SK-N-SH treated with all-trans-retinoic acid at 6 μM for 48 hours (cell line): ENCODE results near the gene FCHO1.
A peak's percentile ranks its signal among the peaks of the same experiment; 100 is the strongest.

ENCODE experiments used
- ATAC-seq: fragments of 200-7000 bp; cut with Tn5 transposase; 3 replicates; pipeline ENCODE4 v1.9.1; 2020; ENCODE audit warnings: mild to moderate bottlenecking, moderate library complexity
- ARNTL ChIP-seq: fragments of 450-650 bp; formaldehyde crosslinking; IDR thresholded peaks from 2 replicates; pipeline ENCODE4 v1.5.0; 2020; ENCODE audit warnings: low read depth, mild to moderate bottlenecking, moderate library complexity, borderline replicate concordance
- BACH2 ChIP-seq: fragments of 250-450 bp; sonication (Bioruptor Pico); IDR thresholded peaks from 2 replicates; pipeline ENCODE4 v1.9.0; 2021; ENCODE audit warnings: mild to moderate bottlenecking, borderline replicate concordance
- CSDC2 ChIP-seq: fragments of 250-450 bp; sonication (Bioruptor Pico); IDR thresholded peaks from 2 replicates; pipeline ENCODE4 v1.5.0; 2020; ENCODE audit warnings: mild to moderate bottlenecking, moderate library complexity
- ESRRG ChIP-seq: fragments of 250-450 bp; sonication (Bioruptor Pico); IDR thresholded peaks from 2 replicates; pipeline ENCODE4 v1.6.1; 2021; ENCODE audit warnings: mild to moderate bottlenecking
- GLIS3 ChIP-seq: fragments of 250-450 bp; sonication (Bioruptor Pico); IDR thresholded peaks from 2 replicates; pipeline ENCODE4 v1.5.0; 2020; ENCODE audit warnings: mild to moderate bottlenecking, moderate library complexity
- ISL1 ChIP-seq: fragments of 250-450 bp; sonication (Bioruptor Pico); IDR thresholded peaks from 2 replicates; pipeline ENCODE4 v2.1.2; 2022; ENCODE audit warnings: mild to moderate bottlenecking, moderate library complexity
- OSR1 ChIP-seq: fragments of 250-450 bp; sonication (Bioruptor Pico); IDR thresholded peaks from 2 replicates; pipeline ENCODE4 v1.8.0; 2022; ENCODE audit warnings: moderate library complexity, mild to moderate bottlenecking, inconsistent platforms
- PPARA ChIP-seq: fragments of 250-450 bp; sonication (Bioruptor Pico); IDR thresholded peaks from 2 replicates; pipeline ENCODE4 v1.5.0; 2020; ENCODE audit warnings: mild to moderate bottlenecking, borderline replicate concordance
- RARB ChIP-seq: fragments of 250-450 bp; sonication (Bioruptor Pico); IDR thresholded peaks from 2 replicates; pipeline ENCODE4 v1.8.0; 2021; ENCODE audit warnings: mild to moderate bottlenecking, moderate library complexity
- SNAI2 ChIP-seq: fragments of 250-450 bp; sonication (Bioruptor Pico); IDR thresholded peaks from 2 replicates; pipeline ENCODE4 v1.5.0; 2020; ENCODE audit warnings: mild to moderate bottlenecking, moderate library complexity
- TCF4 ChIP-seq: fragments of 250-450 bp; sonication (Bioruptor Pico); IDR thresholded peaks from 2 replicates; pipeline ENCODE4 v1.8.0; 2021; ENCODE audit warnings: mild to moderate bottlenecking, moderate library complexity, borderline replicate concordance
- TOX ChIP-seq: fragments of 250-450 bp; sonication (Bioruptor Pico); IDR thresholded peaks from 2 replicates; pipeline ENCODE4 v1.8.0; 2021; ENCODE audit warnings: mild to moderate bottlenecking, moderate library complexity, borderline replicate concordance
- ZC3H10 ChIP-seq: fragments of 250-450 bp; sonication (Bioruptor Pico); IDR thresholded peaks from 2 replicates; pipeline ENCODE4 v1.5.1; 2021; ENCODE audit warnings: mild to moderate bottlenecking, moderate library complexity
- ZFP3 ChIP-seq: fragments of 250-450 bp; sonication (Bioruptor Pico); IDR thresholded peaks from 2 replicates; pipeline ENCODE4 v1.5.0; 2020; ENCODE audit warnings: mild to moderate bottlenecking, moderate library complexity
- ZFP30 ChIP-seq: fragments of 450-650 bp; formaldehyde crosslinking; IDR thresholded peaks from 2 replicates; pipeline ENCODE4 v1.5.0; 2022; ENCODE audit warnings: mild to moderate bottlenecking, moderate library complexity
- ZNF565 ChIP-seq: fragments of 450-650 bp; formaldehyde crosslinking; conservative IDR thresholded peaks from 2 replicates; pipeline ENCODE4 v1.5.0; 2020; ENCODE audit warnings: low read depth, mild to moderate bottlenecking, moderate library complexity
- ZNF70 ChIP-seq: fragments of 450-650 bp; formaldehyde crosslinking; IDR thresholded peaks from 2 replicates; pipeline ENCODE4 v1.5.0; 2020; ENCODE audit warnings: mild to moderate bottlenecking, moderate library complexity
- ZNF8 ChIP-seq: fragments of 450-650 bp; formaldehyde crosslinking; IDR thresholded peaks from 2 replicates; pipeline ENCODE4 v1.5.0; 2020; ENCODE audit warnings: mild to moderate bottlenecking, moderate library complexity
- TF ChIP-seq, protein P1 (sequence below): fragments of 250-450 bp; sonication (Bioruptor Pico); IDR thresholded peaks from 2 replicates; pipeline ENCODE4 v1.5.0; 2020; ENCODE audit warnings: mild to moderate bottlenecking, moderate library complexity
- TF ChIP-seq, protein P2 (sequence below): fragments of 250-450 bp; sonication (Bioruptor Pico); IDR thresholded peaks from 2 replicates; pipeline ENCODE4 v1.5.1; 2020; ENCODE audit warnings: low read depth, mild to moderate bottlenecking, moderate library complexity
- TF ChIP-seq, protein P3 (sequence below): fragments of 250-450 bp; sonication (Bioruptor Pico); IDR thresholded peaks from 2 replicates; pipeline ENCODE4 v1.5.1; 2021; ENCODE audit warnings: mild to moderate bottlenecking, moderate library complexity
- TF ChIP-seq, protein P4 (sequence below): fragments of 250-450 bp; sonication (Bioruptor Pico); IDR thresholded peaks from 2 replicates; pipeline ENCODE4 v1.8.0; 2020; ENCODE audit warnings: mild to moderate bottlenecking, moderate library complexity, borderline replicate concordance

Gene FCHO1

DNA sequence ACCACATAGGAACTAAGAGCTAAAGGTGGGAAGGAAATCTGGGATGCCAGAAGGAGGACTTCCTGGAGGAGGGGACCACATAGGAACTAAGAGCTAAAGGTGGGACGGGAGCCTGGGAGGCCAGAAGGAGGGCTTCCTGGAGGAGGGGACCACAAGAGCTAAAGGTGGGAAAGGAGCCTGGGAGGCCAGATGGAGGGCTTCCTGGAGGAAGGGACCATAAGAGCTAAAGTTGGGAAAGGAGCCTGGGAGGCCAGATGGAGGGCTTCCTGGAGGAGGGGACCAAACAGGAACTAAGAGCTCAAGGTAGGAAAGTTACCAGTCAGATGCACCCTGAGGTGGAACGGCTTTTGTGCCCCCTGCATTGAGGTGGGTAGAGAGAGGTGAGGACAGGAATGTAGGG, 9.8 kb upstream of the FCHO1 start (continued):
- TF ChIP-seq, protein P1, sequence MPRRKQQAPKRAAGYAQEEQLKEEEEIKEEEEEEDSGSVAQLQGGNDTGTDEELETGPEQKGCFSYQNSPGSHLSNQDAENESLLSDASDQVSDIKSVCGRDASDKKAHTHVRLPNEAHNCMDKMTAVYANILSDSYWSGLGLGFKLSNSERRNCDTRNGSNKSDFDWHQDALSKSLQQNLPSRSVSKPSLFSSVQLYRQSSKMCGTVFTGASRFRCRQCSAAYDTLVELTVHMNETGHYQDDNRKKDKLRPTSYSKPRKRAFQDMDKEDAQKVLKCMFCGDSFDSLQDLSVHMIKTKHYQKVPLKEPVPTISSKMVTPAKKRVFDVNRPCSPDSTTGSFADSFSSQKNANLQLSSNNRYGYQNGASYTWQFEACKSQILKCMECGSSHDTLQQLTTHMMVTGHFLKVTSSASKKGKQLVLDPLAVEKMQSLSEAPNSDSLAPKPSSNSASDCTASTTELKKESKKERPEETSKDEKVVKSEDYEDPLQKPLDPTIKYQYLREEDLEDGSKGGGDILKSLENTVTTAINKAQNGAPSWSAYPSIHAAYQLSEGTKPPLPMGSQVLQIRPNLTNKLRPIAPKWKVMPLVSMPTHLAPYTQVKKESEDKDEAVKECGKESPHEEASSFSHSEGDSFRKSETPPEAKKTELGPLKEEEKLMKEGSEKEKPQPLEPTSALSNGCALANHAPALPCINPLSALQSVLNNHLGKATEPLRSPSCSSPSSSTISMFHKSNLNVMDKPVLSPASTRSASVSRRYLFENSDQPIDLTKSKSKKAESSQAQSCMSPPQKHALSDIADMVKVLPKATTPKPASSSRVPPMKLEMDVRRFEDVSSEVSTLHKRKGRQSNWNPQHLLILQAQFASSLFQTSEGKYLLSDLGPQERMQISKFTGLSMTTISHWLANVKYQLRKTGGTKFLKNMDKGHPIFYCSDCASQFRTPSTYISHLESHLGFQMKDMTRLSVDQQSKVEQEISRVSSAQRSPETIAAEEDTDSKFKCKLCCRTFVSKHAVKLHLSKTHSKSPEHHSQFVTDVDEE: no peak
- no peak for TF ChIP-seq ESRRG
- no peak for TF ChIP-seq TCF4 (CRISPR knock-in tag)
- no peak for TF ChIP-seq ARNTL (CRISPR knock-in tag)
- TF ChIP-seq SNAI2 (CRISPR knock-in tag): no peak
- TF ChIP-seq RARB: no peak
- no peak for TF ChIP-seq ZFP3 (CRISPR knock-in tag)
- TF ChIP-seq PPARA (CRISPR knock-in tag): no peak
- no peak for TF ChIP-seq ZNF565 (CRISPR knock-in tag)
- no peak for TF ChIP-seq CSDC2 (CRISPR knock-in tag)
- TF ChIP-seq ZFP30 (CRISPR knock-in tag): no peak

DNA sequence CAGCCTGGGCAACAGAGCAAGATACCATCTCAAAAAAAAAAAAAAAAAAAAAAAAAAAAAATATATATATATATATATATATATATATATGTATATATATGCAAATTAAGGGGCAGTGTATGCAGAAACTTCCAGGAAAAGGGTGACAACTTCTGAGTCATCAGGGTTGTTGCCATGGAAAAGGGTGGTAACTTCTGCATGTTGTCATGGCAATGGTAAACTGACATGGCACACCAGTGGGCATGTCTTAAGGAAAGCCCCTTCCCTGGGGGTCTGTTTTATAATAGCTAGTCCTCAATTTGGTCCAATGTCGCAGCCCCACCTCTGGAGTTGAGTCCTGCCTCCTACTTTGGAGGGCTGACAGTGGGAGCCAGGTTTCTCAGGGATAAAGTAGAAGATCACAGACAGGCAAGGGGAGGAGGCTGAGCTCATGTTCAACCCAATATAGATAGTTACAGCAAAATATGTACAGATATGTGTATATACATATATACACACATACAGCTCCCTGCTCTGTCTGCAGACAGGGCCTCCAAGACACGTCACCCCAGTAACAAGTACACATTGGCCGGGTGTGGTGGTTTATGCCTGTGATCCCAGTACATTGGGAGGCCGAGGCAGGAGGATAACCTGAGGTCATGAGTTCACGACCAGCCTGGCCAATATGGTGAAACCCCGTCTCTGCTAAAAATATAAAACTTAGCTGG, 7.2 kb upstream of the FCHO1 start:
- TF ChIP-seq TCF4 (CRISPR knock-in tag) (no peak), ZFP30 (CRISPR knock-in tag) (no peak), ESRRG (no peak), OSR1 (CRISPR knock-in tag) (no peak), ISL1 (CRISPR knock-in tag) (no peak), BACH2 (CRISPR knock-in tag) (no peak), ZNF565 (CRISPR knock-in tag) (no peak), GLIS3 (CRISPR knock-in tag) (no peak), SNAI2 (CRISPR knock-in tag) (no peak), ARNTL (CRISPR knock-in tag) (no peak), ZFP3 (CRISPR knock-in tag) (no peak), RARB (no peak), ZNF8 (CRISPR knock-in tag) (no peak), CSDC2 (CRISPR knock-in tag) (no peak), ZC3H10 (no peak), TOX (CRISPR knock-in tag) (no peak), PPARA (CRISPR knock-in tag) (no peak)
- TF ChIP-seq, protein P2, sequence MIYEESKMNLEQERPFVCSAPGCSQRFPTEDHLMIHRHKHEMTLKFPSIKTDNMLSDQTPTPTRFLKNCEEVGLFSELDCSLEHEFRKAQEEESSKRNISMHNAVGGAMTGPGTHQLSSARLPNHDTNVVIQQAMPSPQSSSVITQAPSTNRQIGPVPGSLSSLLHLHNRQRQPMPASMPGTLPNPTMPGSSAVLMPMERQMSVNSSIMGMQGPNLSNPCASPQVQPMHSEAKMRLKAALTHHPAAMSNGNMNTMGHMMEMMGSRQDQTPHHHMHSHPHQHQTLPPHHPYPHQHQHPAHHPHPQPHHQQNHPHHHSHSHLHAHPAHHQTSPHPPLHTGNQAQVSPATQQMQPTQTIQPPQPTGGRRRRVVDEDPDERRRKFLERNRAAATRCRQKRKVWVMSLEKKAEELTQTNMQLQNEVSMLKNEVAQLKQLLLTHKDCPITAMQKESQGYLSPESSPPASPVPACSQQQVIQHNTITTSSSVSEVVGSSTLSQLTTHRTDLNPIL (CRISPR knock-in tag): no peak
- TF ChIP-seq, protein P3, sequence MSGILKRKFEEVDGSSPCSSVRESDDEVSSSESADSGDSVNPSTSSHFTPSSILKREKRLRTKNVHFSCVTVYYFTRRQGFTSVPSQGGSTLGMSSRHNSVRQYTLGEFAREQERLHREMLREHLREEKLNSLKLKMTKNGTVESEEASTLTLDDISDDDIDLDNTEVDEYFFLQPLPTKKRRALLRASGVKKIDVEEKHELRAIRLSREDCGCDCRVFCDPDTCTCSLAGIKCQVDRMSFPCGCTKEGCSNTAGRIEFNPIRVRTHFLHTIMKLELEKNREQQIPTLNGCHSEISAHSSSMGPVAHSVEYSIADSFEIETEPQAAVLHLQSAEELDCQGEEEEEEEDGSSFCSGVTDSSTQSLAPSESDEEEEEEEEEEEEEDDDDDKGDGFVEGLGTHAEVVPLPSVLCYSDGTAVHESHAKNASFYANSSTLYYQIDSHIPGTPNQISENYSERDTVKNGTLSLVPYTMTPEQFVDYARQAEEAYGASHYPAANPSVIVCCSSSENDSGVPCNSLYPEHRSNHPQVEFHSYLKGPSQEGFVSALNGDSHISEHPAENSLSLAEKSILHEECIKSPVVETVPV (CRISPR knock-in tag): no peak
- ATAC-seq: no peak

DNA sequence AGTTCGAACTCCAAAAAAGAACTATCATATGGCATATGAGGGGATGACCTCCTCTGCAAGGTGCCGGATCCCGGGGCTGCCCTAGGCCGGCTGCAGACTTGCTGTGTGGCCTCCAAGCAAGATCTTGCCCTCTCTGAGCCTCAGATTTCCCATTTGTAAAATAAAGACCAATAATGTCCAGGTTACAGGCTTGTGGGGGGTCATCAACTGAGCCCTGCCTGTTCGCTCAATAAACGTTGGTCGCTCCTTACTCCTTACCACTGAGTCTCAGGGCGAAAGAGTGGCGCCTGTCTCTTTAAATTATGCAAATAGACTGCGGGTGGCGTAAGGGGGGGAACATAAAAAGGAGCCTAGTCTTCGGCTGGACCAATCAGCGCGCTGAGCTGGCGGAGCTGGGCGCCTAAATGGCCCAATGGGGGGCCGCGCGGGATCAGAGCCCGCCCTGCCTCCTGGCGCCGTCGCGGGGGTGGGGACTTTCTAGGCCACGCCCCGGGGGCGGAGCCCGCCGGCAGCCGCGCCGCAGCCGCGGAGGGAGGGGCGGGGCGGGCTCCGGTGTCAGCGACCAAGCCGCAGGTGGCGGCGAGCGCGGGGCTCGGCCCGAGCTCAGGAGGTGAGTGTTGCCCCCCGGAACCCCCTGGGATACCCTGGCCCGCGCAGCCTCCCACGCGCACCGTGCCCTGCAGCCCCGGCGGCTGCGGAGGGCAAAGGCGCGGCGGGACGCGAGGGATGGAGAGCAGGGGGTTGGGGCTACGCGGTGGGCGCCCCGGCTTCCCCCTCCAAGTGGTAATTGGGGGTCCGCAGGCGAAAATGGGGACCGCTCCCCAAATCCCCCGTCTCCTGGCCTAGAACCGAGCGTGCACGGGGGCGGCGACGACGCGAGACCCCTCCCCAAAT, 3.8 kb upstream of the FCHO1 start:
- ATAC-seq: peak; percentile 99
- no peak for TF ChIP-seq ZNF70 (CRISPR knock-in tag)
- TF ChIP-seq OSR1 (CRISPR knock-in tag): no peak
- TF ChIP-seq, protein P3 (CRISPR knock-in tag): no peak
- no peak for TF ChIP-seq ARNTL (CRISPR knock-in tag)
- TF ChIP-seq ZNF8 (CRISPR knock-in tag): no peak
- TF ChIP-seq, protein P4, sequence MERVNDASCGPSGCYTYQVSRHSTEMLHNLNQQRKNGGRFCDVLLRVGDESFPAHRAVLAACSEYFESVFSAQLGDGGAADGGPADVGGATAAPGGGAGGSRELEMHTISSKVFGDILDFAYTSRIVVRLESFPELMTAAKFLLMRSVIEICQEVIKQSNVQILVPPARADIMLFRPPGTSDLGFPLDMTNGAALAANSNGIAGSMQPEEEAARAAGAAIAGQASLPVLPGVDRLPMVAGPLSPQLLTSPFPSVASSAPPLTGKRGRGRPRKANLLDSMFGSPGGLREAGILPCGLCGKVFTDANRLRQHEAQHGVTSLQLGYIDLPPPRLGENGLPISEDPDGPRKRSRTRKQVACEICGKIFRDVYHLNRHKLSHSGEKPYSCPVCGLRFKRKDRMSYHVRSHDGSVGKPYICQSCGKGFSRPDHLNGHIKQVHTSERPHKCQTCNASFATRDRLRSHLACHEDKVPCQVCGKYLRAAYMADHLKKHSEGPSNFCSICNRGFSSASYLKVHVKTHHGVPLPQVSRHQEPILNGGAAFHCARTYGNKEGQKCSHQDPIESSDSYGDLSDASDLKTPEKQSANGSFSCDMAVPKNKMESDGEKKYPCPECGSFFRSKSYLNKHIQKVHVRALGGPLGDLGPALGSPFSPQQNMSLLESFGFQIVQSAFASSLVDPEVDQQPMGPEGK (CRISPR knock-in tag): no peak
- no peak for TF ChIP-seq CSDC2 (CRISPR knock-in tag)
- no peak for TF ChIP-seq BACH2 (CRISPR knock-in tag)
- TF ChIP-seq TCF4 (CRISPR knock-in tag): no peak
- TF ChIP-seq, protein P1: no peak
- no peak for TF ChIP-seq PPARA (CRISPR knock-in tag)
- no peak for TF ChIP-seq ZNF565 (CRISPR knock-in tag)
